ENCODE results near the gene ARGLU1. TPM values are rescaled to one million over a fixed set of nuclear protein-coding genes. Genes with fewer than 3 reads are reported as not detected.

Gene ARGLU1
- total and polyA plus RNA-seq, 12 donors, result 19.1 to 130 (median 58.3) TPM

GRCh38 chr13:106513025-106513983 lies 54.6 kb downstream of the ARGLU1 start:
- H3K27me3 ChIP-seq, result no peaks in the 10 kb centered on the region
- TF ChIP-seq POLR2A (IDR thresholded peaks at IDR 0.05), result no peak
- TF ChIP-seq, protein P1, sequence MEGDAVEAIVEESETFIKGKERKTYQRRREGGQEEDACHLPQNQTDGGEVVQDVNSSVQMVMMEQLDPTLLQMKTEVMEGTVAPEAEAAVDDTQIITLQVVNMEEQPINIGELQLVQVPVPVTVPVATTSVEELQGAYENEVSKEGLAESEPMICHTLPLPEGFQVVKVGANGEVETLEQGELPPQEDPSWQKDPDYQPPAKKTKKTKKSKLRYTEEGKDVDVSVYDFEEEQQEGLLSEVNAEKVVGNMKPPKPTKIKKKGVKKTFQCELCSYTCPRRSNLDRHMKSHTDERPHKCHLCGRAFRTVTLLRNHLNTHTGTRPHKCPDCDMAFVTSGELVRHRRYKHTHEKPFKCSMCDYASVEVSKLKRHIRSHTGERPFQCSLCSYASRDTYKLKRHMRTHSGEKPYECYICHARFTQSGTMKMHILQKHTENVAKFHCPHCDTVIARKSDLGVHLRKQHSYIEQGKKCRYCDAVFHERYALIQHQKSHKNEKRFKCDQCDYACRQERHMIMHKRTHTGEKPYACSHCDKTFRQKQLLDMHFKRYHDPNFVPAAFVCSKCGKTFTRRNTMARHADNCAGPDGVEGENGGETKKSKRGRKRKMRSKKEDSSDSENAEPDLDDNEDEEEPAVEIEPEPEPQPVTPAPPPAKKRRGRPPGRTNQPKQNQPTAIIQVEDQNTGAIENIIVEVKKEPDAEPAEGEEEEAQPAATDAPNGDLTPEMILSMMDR (IDR thresholded peaks at IDR 0.05), result no peak
- intact Hi-C loops (cut with DNase I), result no loop called here
- no peak overlapping the region for H3K4me3 ChIP-seq
- no peaks in the 10 kb centered on the region for H3K36me3 ChIP-seq (replicated peaks in 1 of 2)
- H3K9me3 ChIP-seq (replicated peaks in 1 of 3), result no peaks in the 10 kb centered on the region
- H3K4me1 ChIP-seq (replicated peaks in 1 of 2), result no peaks in the 10 kb centered on the region
- H3K27ac ChIP-seq, result no peak overlapping the region
- 73 to 80% (median 77%) methylated on average over 8 of the region's 8 CpGs for WGBS, 4 donors
- no peak for DNase-seq

DNA sequence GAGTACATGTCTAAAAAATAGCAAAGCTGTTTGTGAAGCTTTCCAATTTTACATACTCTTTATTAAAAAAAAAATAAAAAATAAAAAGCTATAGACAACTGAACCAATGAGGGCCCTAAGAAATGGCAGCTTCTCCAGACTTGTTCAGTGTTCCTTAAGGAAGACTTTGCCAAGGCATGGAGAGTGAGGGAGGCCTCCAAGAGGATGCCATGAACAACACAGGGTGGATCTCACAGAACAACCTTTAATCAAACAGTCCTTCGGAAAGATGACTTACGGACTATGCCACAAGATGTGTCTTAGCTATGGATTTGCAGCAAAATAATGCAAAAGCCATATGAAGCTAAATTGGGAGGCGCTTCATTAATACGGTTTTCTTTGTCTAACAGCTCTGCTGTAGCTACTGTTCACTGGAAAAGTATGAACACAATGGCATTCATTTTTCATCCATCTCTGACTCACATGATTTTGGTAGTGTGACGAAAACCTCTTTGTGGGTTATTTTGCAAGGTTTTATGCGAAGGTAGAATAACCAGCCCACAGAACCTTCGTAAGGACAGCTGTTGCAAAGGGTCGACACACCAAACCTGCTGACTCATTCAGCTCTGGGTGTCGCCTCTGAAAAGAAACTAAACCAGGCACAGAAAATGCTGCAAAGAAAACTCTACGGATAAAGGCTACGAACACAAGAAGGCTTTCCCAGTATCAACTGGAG lies 60.2 kb downstream of the ARGLU1 start:
- Histone ChIP-seq H3K36me3 (replicated peaks in 1 of 2) (no peaks in the 10 kb centered on the region), H3K9me3 (replicated peaks in 1 of 3) (no peaks in the 10 kb centered on the region), H3K27ac (no peak overlapping the region), H3K4me1 (replicated peaks in 1 of 2) (no peaks in the 10 kb centered on the region), H3K4me3 (no peak overlapping the region), H3K27me3 (no peaks in the 10 kb centered on the region)
- DNase-seq, result no peak
- no peak for TF ChIP-seq POLR2A (IDR thresholded peaks at IDR 0.05)
- TF ChIP-seq, protein P1 (IDR thresholded peaks at IDR 0.05), result no peak
- intact Hi-C loops (cut with DNase I), result no loop called here
- WGBS, 4 donors, result 67 to 78% (median 72%) methylated on average over 11 of the region's 11 CpGs

DNA sequence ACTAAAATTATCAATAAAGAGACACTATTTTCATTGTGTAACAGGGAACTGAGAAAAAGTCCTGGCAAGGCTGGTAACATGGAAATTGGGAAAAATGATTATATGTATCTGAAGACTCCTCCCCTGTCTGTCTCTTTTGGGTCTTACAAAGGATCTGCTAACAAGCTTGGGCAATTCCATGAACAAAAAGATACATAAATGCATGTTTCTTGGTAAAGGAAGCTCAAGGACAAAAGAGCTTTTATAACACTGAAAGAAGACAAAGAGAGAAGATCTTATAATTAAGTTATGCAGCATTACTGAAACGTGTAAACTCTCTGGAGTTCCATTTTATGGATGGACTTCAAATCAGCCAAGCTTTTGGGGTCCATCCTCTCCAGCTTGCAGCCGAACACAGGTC lies 61.7 kb downstream of the ARGLU1 start:
- no peaks in the 10 kb centered on the region for H3K4me1 ChIP-seq (replicated peaks in 1 of 2)
- DNase-seq, result no peak
- no peaks in the 10 kb centered on the region for H3K36me3 ChIP-seq (replicated peaks in 1 of 2)
- no peak for TF ChIP-seq POLR2A (IDR thresholded peaks at IDR 0.05)
- TF ChIP-seq, protein P1 (IDR thresholded peaks at IDR 0.05), result no peak
- H3K9me3 ChIP-seq (replicated peaks in 1 of 3), result no peaks in the 10 kb centered on the region
- intact Hi-C loops (cut with DNase I), result no loop called here
- H3K27me3 ChIP-seq, result no peaks in the 10 kb centered on the region
- H3K27ac ChIP-seq, result no peak overlapping the region
- no peak overlapping the region for H3K4me3 ChIP-seq
- WGBS, 4 donors, result 63 to 83% (median 71%) methylated on average over 2 of the region's 2 CpGs

- H3K4me3 ChIP-seq, result no peak overlapping the region
- H3K4me1 ChIP-seq (replicated peaks in 1 of 2), result no peaks in the 10 kb centered on the region
- no peaks in the 10 kb centered on the region for H3K27me3 ChIP-seq
- 84 to 88% (median 85%) methylated on average over 4 of the region's 4 CpGs for WGBS, 4 donors
- intact Hi-C loops (cut with DNase I), result no loop called here
- H3K36me3 ChIP-seq (replicated peaks in 1 of 2), result no peaks in the 10 kb centered on the region
- DNase-seq, result no peak
- no peaks in the 10 kb centered on the region for H3K9me3 ChIP-seq (replicated peaks in 1 of 3)
- TF ChIP-seq POLR2A (IDR thresholded peaks at IDR 0.05), result no peak
- TF ChIP-seq, protein P1 (IDR thresholded peaks at IDR 0.05), result no peak
- no peak overlapping the region for H3K27ac ChIP-seq
These were observed 62.2 kb downstream of the ARGLU1 start for GRCh38 chr13:106505732-106506131.

All from adrenal gland (tissue), 12 donors.